HepG2 (cell line): ENCODE results near the gene TDRD5. TPM values are rescaled to one million over a fixed set of nuclear protein-coding genes. Genes with fewer than 3 reads are reported as not detected.

Experiments used
- ATAC-seq: fragments of 200-7000 bp; cut with Tn5 transposase; 3 replicates; pipeline ENCODE4 v1.9.1; 2020; ENCODE audit warnings: mild to moderate bottlenecking, moderate library complexity
- BruUV-seq: library from RNA; stranded (reverse); fragments of 400-500 nt; replicated peaks from 2 replicates; lab custom pipeline; 2021; lab: Mats Ljungman, UMichigan
- CTCF ChIA-PET: fragments of 300-600 bp; formaldehyde crosslinking; extraction: SDS; loops from one replicate; lab custom pipeline; 2021; ENCODE audit warnings: low total read pairs, inconsistent platforms, low intra/inter-chr PET ratio; lab: Yijun Ruan, JAX
- POLR2A ChIA-PET: fragments of 350-600 bp; sonication (Branson Sonifier 250); formaldehyde crosslinking; loops from one replicate; lab custom pipeline; 2020; ENCODE audit warnings: antibody characterized with exemption, inconsistent platforms; lab: Yijun Ruan, JAX
- DNase-seq: peaks from one replicate; pipeline ENCODE4 v3.0.0-alpha.2; 2015; ENCODE audit warnings: low spot score
- FAIRE-seq: peaks from 3 replicates; lab custom pipeline; 2011; peaks lifted over from hg19 to GRCh38; lab: Jason Lieb, UNC
- H2AFZ ChIP-seq: one replicate; pipeline ENCODE4 v1.6.1; 2011; ENCODE audit warnings: low read length, inconsistent platforms
- H3K27ac ChIP-seq: fragments of 300-600 bp; 3 replicates; pipeline ENCODE4 v1.8.0; 2011; ENCODE audit warnings: mixed run types, mild to moderate bottlenecking, mixed read lengths, low read length, inconsistent platforms; ENCODE audit not compliant: insufficient read depth; ENCODE audit errors: extremely low read length
- H3K27me3 ChIP-seq, 2 experiments: fragments of 200-600 bp in 1 of 2; 2 replicates in 1 of 2; 3 replicates in 1 of 2; pipeline versions ENCODE4 v1.6.0 to v1.8.0; 2011; ENCODE audit warnings: low read length in 2 of 2, mild to moderate bottlenecking in 2 of 2, moderate library complexity in 2 of 2, inconsistent platforms in 1 of 2; ENCODE audit not compliant: insufficient read depth in 2 of 2, control insufficient read depth in 1 of 2
- H3K36me3 ChIP-seq, 2 experiments: fragments of 200-600 bp in 1 of 2; replicated peaks in 1 of 2; 2 replicates in 1 of 2; 3 replicates in 1 of 2; pipeline versions ENCODE4 v1.5.1 to v1.8.0; 2011; ENCODE audit warnings: low read length in 2 of 2, inconsistent platforms in 1 of 2; ENCODE audit not compliant: insufficient read depth in 2 of 2, control insufficient read depth in 1 of 2
- H3K4me1 ChIP-seq: 2 replicates; pipeline ENCODE4 v1.5.1; 2012; ENCODE audit warnings: low read length, inconsistent platforms; ENCODE audit not compliant: insufficient read depth
- H3K4me2 ChIP-seq: 2 replicates; pipeline ENCODE4 v1.6.0; 2011; ENCODE audit warnings: low read depth, low read length, inconsistent platforms
- H3K4me3 ChIP-seq, 3 experiments: fragments of 200-600 bp in 1 of 3; sonication (generic), shearing (Covaris generic) in 1 of 3; replicated peaks in 1 of 3; 2 replicates each; pipeline ENCODE4 v1.5.1; 2011 to 2016; ENCODE audit warnings: low read length in 3 of 3, inconsistent platforms in 2 of 3, low read depth in 2 of 3, mild to moderate bottlenecking in 2 of 3, control low read depth in 1 of 3, mixed read lengths in 1 of 3; ENCODE audit not compliant: insufficient read depth in 1 of 3
- H3K79me2 ChIP-seq: one replicate; pipeline ENCODE4 v1.6.1; 2011; ENCODE audit warnings: low read length, inconsistent platforms; ENCODE audit not compliant: insufficient read depth
- H3K9ac ChIP-seq: 2 replicates; pipeline ENCODE4 v1.6.0; 2011; ENCODE audit warnings: mild to moderate bottlenecking, low read depth, low read length, inconsistent platforms; ENCODE audit not compliant: insufficient read depth
- H3K9me3 ChIP-seq: 2 replicates; pipeline ENCODE4 v1.5.1; 2012; ENCODE audit warnings: mild to moderate bottlenecking, low read length
- H4K20me1 ChIP-seq: 2 replicates; pipeline ENCODE4 v1.6.0; 2011; ENCODE audit warnings: inconsistent platforms, mild to moderate bottlenecking, low read length, moderate library complexity; ENCODE audit not compliant: insufficient read depth
- HMG20A ChIP-seq: IDR thresholded peaks from 2 replicates; pipeline ENCODE4 v1.6.1; 2016; ENCODE audit warnings: borderline replicate concordance
- REXO4 ChIP-seq: sonication (generic); formaldehyde crosslinking; IDR thresholded peaks from 2 replicates; pipeline ENCODE4 v1.8.0; 2022; ENCODE audit warnings: missing genetic modification reagents, mild to moderate bottlenecking, borderline replicate concordance
- ZNF589 ChIP-seq: sonication (generic); formaldehyde crosslinking; conservative IDR thresholded peaks from 2 replicates; pipeline ENCODE4 v1.8.0; 2022; ENCODE audit warnings: mild to moderate bottlenecking, moderate library complexity, missing genetic modification reagents
- ZNF773 ChIP-seq: sonication (generic); formaldehyde crosslinking; IDR thresholded peaks from 2 replicates; pipeline ENCODE4 v1.4.0; 2020; ENCODE audit warnings: missing genetic modification reagents, borderline replicate concordance
- WGBS: methylation state at CpG from one replicate; pipeline ENCODE4 v1.1.6; 2017; ENCODE audit warnings: low lambda C conversion rate; 5-methylcytosine and 5-hydroxymethylcytosine counted together
- in situ Hi-C: cut with HindIII; loops from 2 replicates; pipeline ENCODE4 v1.10.0; 2017; ENCODE audit warnings: low pct_unique_long_range_greater_than_20kb; ENCODE audit not compliant: extremely low pct_ligation_motif_present
- intact Hi-C: fragments of 100-400 bp; cut with micrococcal nuclease; formaldehyde crosslinking; loops from one replicate; pipeline ENCODE4 v1.10.0; 2022; ENCODE audit not compliant: unreplicated experiment
- polyA plus RNA-seq, 8 experiments: library from polyadenylated mRNA; depleted of rRNA in 3 of 8; stranded (reverse) in 7 of 8; unstranded in 1 of 8; fragments of >200 nt; fragmentation: Illumina TruSeq in 4 of 8; extraction: Trizol in 4 of 8; gene quantifications; 2 replicates each; pipeline versions ENCODE4 v1.2.1 to v1.2.3, GENCODE V29; 2011 to 2016; ENCODE audit warnings: low read depth in 4 of 8, missing spikeins in 1 of 8, mixed read lengths in 1 of 8; ENCODE audit not compliant: insufficient read depth in 1 of 8
- total RNA-seq, 5 experiments: library from RNA; depleted of rRNA; stranded (reverse); fragments of >200 nt; fragmentation: Illumina TruSeq; extraction: Trizol; gene quantifications; 2 replicates each; pipeline ENCODE4 v1.2.3, GENCODE V29; 2016; ENCODE audit warnings: low read depth in 1 of 5
- TF ChIP-seq, protein P1 (sequence below): sonication (generic); formaldehyde crosslinking; IDR thresholded peaks from 2 replicates; pipeline ENCODE4 v1.4.0; 2020; ENCODE audit warnings: missing genetic modification reagents

Gene TDRD5
- total and polyA plus RNA-seq, 2 of the 13 experiments (the other 11 are each of a cell fraction or from before 2014, with no cell fraction given), result not detected

DNA sequence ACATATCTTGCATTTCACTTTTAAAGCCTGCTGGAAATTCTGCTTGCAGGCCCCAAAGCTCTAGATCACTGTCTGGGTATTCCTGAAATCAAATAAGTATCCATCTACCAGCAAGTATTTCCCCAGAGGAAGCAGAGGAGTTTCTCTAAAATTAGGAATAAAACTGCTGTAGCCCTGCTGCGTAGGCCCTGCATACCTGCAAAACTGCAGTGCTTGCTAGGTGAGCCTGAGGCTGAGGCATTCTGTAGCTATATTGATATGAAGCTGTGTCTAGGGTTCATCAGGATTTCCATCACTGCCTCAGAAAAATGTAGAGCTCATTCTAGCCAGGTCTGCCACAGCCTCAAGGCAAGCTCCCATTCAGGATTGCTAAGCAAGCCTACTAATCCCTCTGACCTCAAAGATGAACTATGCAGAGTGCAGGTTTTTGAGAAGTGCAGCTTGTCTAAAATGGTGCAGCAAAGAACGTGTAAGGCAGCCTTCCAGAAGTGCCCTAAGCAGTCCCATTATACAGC is 44.6 kb upstream of the TDRD5 start:
- no peak overlapping the region for H3K4me2 ChIP-seq
- H3K27ac ChIP-seq, result no peak overlapping the region
- no peak overlapping the region for H3K4me3 ChIP-seq
- no peak for FAIRE-seq
- no peak for ATAC-seq
- H3K36me3 ChIP-seq, result no peaks in the 10 kb centered on the region
- in situ Hi-C loops, result no loop called here
- no TSS peak for BruUV-seq
- no peaks in the 10 kb centered on the region for H3K9me3 ChIP-seq
- no peak overlapping the region for H3K9ac ChIP-seq
- 22% methylated on average over 2 of the region's 2 CpGs for WGBS
- H4K20me1 ChIP-seq, result no peaks in the 10 kb centered on the region
- intact Hi-C loops, result no loop called here
- no peak overlapping the region for H2AFZ ChIP-seq
- H3K27me3 ChIP-seq, result 0 out of 5 replicates have a peak, but pooled peaks cover 0 to 12% of the 10 kb centered on the region in 2 experiments
- DNase-seq, result no peak
- ChIA-PET CTCF (no interaction called here), POLR2A (no interaction called here)
- H3K79me2 ChIP-seq, result no peaks in the 10 kb centered on the region
- H3K4me1 ChIP-seq, result no peaks in the 10 kb centered on the region
- TF ChIP-seq REXO4 (CRISPR knock-in tag), result no peak
- no peak for TF ChIP-seq HMG20A (CRISPR knock-in tag)
- TF ChIP-seq ZNF773 (CRISPR knock-in tag), result no peak

DNA sequence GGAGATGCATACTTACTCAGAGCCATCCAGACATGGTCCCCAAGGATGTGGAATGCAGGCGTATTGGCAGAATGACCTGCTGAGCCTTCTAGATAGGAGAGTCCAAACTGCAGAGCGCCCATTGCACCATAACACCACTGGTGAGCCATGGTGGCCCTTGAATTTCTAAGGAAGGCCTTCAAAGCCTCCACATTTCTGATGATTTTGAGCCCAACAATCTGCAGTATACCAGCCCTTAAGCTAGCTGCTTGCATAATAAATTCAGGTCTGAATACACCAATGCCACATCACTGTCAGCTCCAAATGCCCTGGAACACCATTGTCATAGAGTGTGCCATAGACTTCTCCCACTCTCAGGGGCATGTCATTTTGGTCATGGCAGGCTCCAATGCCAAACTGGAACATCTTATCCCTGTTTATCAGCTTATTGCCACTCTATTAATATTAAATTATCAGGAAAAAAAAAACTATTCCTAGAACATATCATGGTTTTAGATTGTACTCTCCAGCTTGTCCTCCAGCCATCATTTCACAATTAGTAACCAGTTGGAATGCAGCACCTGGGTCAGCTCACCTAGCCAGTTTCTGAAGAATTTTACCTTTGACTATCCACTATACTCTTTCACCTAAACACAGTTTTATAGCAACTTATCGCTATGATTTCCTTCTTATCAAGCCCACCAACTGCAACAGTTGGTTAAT is 42.8 kb upstream of the TDRD5 start:
- 30% methylated on average over 2 of the region's 3 CpGs for WGBS
- Histone ChIP-seq H4K20me1 (no peaks in the 10 kb centered on the region), H3K27me3 (0 out of 5 replicates have a peak, but pooled peaks cover 0 to 5% of the 10 kb centered on the region in 2 experiments), H3K27ac (no peak overlapping the region), H3K4me3 (no peak overlapping the region), H3K79me2 (no peaks in the 10 kb centered on the region), H3K4me2 (no peak overlapping the region), H3K9me3 (no peaks in the 10 kb centered on the region), H3K9ac (no peak overlapping the region), H3K36me3 (no peaks in the 10 kb centered on the region), H2AFZ (no peak overlapping the region), H3K4me1 (no peaks in the 10 kb centered on the region)
- no peak for DNase-seq
- ATAC-seq, result no peak
- no peak for FAIRE-seq
- in situ Hi-C loops, result no loop called here
- intact Hi-C loops, result no loop called here
- POLR2A ChIA-PET, result no interaction called here
- CTCF ChIA-PET, result no interaction called here
- BruUV-seq, result no TSS peak
- TF ChIP-seq, protein P1, sequence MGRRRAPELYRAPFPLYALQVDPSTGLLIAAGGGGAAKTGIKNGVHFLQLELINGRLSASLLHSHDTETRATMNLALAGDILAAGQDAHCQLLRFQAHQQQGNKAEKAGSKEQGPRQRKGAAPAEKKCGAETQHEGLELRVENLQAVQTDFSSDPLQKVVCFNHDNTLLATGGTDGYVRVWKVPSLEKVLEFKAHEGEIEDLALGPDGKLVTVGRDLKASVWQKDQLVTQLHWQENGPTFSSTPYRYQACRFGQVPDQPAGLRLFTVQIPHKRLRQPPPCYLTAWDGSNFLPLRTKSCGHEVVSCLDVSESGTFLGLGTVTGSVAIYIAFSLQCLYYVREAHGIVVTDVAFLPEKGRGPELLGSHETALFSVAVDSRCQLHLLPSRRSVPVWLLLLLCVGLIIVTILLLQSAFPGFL, result no peak
- TF ChIP-seq ZNF589, result no peak
